ENCODE results near the gene PMM1. TPM values are rescaled to one million over a fixed set of nuclear protein-coding genes. Genes with fewer than 3 reads are reported as not detected.
"Not testable (repeated sequence)": the region's sequence is repeated elsewhere in the genome, so short reads cannot be mapped to it uniquely, and the experiment has no call there.

Gene PMM1
- total RNA-seq: 10 to 100 TPM; 21.0 to 76.5 (median 34.6) TPM

GRCh38 chr22:41589391-41590241 lies at the start of gene PMM1:
Gene PMM1 (minus strand): TSS chr22:41589840. CDS start chr22:41589805, 35 bp downstream.
- DNase-seq: peak; percentile 100
- Histone ChIP-seq H3K27ac (peak within 1 kb of the TSS; percentile 74 to 84), H3K36me3 (no peaks in the 10 kb centered on the region), H3K27me3 (no peaks in the 10 kb centered on the region), H3K4me1 (no peaks in the 10 kb centered on the region), H3K4me3 (peak within 1 kb of the TSS; percentile 73 to 99), H3K9me3 (no peaks in the 10 kb centered on the region)
- TF ChIP-seq CTCF (IDR thresholded peaks at IDR 0.05) (peak in 1 of 4 experiments; percentile 24), POLR2A (IDR thresholded peaks at IDR 0.05) (peak; percentile 61 to 96)
- intact Hi-C loops (cut with DNase I; ENCODE audit: low total_unique reads): no loop called here

- Histone ChIP-seq H3K9me3 (no peaks in the 10 kb centered on the region), H3K27ac (no peak overlapping the region), H3K4me3 (no peak overlapping the region), H3K36me3 (no peaks in the 10 kb centered on the region), H3K4me1 (no peaks in the 10 kb centered on the region), H3K27me3 (no peaks in the 10 kb centered on the region)
- DNase-seq: no peak
- no peak for TF ChIP-seq POLR2A (IDR thresholded peaks at IDR 0.05)
- TF ChIP-seq CTCF (IDR thresholded peaks at IDR 0.05): no peak
- intact Hi-C loops (cut with DNase I; ENCODE audit: low total_unique reads): no loop called here
Observed at GRCh38 chr22:41638748-41639147, 49.1 kb upstream of the PMM1 start.

- Histone ChIP-seq H3K36me3 (no peaks in the 10 kb centered on the region), H3K27ac (no peak overlapping the region), H3K27me3 (no peaks in the 10 kb centered on the region), H3K4me1 (no peaks in the 10 kb centered on the region), H3K4me3 (no peak overlapping the region), H3K9me3 (no peaks in the 10 kb centered on the region)
- intact Hi-C loops (cut with DNase I; ENCODE audit: low total_unique reads): no loop called here
- DNase-seq: no peak
- TF ChIP-seq POLR2A (IDR thresholded peaks at IDR 0.05): no peak
- TF ChIP-seq CTCF (IDR thresholded peaks at IDR 0.05): no peak
Observed at GRCh38 chr22:41638124-41638523, 48.5 kb upstream of the PMM1 start.

GRCh38 chr22:41637623-41638022 lies 48.0 kb upstream of the PMM1 start:
- H3K4me1 ChIP-seq; H3K36me3 ChIP-seq; intact Hi-C loops (cut with DNase I; ENCODE audit: low total_unique reads); H3K27ac ChIP-seq; H3K27me3 ChIP-seq; H3K4me3 ChIP-seq; DNase-seq; H3K9me3 ChIP-seq: not testable (repeated sequence)

GRCh38 chr22:41636467-41636866 lies 46.8 kb upstream of the PMM1 start:
- no peaks in the 10 kb centered on the region for H3K4me1 ChIP-seq
- DNase-seq: no peak
- intact Hi-C loops (cut with DNase I; ENCODE audit: low total_unique reads): no loop called here
- no peaks in the 10 kb centered on the region for H3K27me3 ChIP-seq
- no peaks in the 10 kb centered on the region for H3K36me3 ChIP-seq
- no peak overlapping the region for H3K27ac ChIP-seq
- H3K9me3 ChIP-seq: no peaks in the 10 kb centered on the region
- H3K4me3 ChIP-seq: no peak overlapping the region
- TF ChIP-seq POLR2A (IDR thresholded peaks at IDR 0.05): no peak
- no peak for TF ChIP-seq CTCF (IDR thresholded peaks at IDR 0.05)

- H3K36me3 ChIP-seq; H3K27ac ChIP-seq; H3K27me3 ChIP-seq; H3K9me3 ChIP-seq; H3K4me1 ChIP-seq; DNase-seq; intact Hi-C loops (cut with DNase I; ENCODE audit: low total_unique reads); H3K4me3 ChIP-seq: not testable (repeated sequence)
Observed at GRCh38 chr22:41634610-41635009, 45.0 kb upstream of the PMM1 start.

GRCh38 chr22:41631615-41632014 lies 42.0 kb upstream of the PMM1 start:
- intact Hi-C loops (cut with DNase I; ENCODE audit: low total_unique reads); H3K36me3 ChIP-seq; H3K4me1 ChIP-seq; H3K4me3 ChIP-seq; H3K9me3 ChIP-seq; DNase-seq; H3K27ac ChIP-seq; H3K27me3 ChIP-seq: not testable (repeated sequence)

GRCh38 chr22:41631115-41631514 lies 41.5 kb upstream of the PMM1 start:
- not testable (repeated sequence) for H3K36me3 ChIP-seq, H3K4me3 ChIP-seq

More at GRCh38 chr22:41631115-41631514, 41.5 kb upstream of the PMM1 start:
- intact Hi-C loops (cut with DNase I; ENCODE audit: low total_unique reads); H3K27ac ChIP-seq; H3K27me3 ChIP-seq; H3K4me1 ChIP-seq; DNase-seq; H3K9me3 ChIP-seq: not testable (repeated sequence)

Data from uterus (tissue), 4 donors.